Measurements from ENCODE around the gene SLC1A5.

SLC1A5 gene

DNA sequence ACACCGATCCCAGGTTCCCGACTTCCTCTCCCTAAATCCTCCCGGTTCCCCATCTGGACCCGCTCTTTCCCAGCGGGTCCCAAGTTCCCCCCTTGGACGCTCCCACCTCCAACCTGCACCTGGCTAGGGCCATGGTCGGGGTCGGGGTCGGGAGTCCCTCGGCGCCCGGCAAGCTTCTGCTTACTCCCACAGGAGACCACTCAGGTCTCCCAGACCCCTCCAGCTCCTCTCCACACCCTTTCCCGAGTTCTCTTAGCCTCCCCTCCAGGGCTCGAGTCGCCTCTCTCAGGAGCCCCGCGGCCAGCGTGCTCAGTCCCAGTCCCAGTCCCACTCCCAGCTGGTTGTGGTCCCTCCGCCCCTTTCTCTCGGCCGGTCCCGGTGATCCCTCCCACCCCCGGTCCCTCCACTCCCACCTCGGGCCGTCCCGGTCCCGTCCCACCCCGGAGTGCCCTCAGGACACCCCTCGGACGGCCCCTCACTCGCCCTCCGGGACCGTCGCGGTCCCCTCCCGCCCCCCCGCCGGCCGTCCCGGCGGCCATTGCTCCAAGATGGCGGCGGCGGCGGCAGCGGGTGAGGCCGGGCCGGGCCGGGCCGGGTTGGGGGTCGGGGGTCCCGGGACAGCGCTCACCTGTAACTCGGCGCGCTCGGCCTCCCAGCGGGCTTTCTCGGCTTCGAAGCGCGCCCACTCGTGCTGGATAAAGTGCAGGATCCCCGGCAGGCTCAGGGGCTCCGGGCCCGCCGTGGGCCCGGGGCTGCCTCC lies 42.7 kb downstream of the SLC1A5 start, which contains the start of gene FKRP (continued):
- TF ChIP-seq, protein P1, sequence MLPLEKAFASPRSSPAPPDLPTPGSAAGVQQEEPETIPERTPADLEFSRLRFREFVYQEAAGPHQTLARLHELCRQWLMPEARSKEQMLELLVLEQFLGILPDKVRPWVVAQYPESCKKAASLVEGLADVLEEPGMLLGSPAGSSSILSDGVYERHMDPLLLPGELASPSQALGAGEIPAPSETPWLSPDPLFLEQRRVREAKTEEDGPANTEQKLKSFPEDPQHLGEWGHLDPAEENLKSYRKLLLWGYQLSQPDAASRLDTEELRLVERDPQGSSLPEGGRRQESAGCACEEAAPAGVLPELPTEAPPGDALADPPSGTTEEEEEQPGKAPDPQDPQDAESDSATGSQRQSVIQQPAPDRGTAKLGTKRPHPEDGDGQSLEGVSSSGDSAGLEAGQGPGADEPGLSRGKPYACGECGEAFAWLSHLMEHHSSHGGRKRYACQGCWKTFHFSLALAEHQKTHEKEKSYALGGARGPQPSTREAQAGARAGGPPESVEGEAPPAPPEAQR (tag by site-specific recombination; IDR thresholded peaks at IDR 0.05), result no peak
- TF ChIP-seq, protein P2, sequence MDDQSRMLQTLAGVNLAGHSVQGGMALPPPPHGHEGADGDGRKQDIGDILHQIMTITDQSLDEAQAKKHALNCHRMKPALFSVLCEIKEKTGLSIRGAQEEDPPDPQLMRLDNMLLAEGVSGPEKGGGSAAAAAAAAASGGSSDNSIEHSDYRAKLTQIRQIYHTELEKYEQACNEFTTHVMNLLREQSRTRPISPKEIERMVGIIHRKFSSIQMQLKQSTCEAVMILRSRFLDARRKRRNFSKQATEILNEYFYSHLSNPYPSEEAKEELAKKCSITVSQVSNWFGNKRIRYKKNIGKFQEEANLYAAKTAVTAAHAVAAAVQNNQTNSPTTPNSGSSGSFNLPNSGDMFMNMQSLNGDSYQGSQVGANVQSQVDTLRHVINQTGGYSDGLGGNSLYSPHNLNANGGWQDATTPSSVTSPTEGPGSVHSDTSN (CRISPR knock-in tag; IDR thresholded peaks at IDR 0.05), result no peak
- TF ChIP-seq ZNF335 (tag by site-specific recombination; conservative IDR thresholded peaks at IDR 0.05), result peak; percentile 88
- TF ChIP-seq ZNF776 (tag by site-specific recombination; IDR thresholded peaks at IDR 0.05; ENCODE audit: borderline replicate concordance), result no peak
- TF ChIP-seq ZFP37 (tag by site-specific recombination; IDR thresholded peaks at IDR 0.05), result no peak
- no peak for TF ChIP-seq ZBTB17 (tag by site-specific recombination; IDR thresholded peaks at IDR 0.05)
- TF ChIP-seq ZEB2 (tag by site-specific recombination; IDR thresholded peaks at IDR 0.05), result no peak
- peak; percentile 67 for TF ChIP-seq ZSCAN30 (tag by site-specific recombination; IDR thresholded peaks at IDR 0.05)
- TF ChIP-seq KLF10 (tag by site-specific recombination; IDR thresholded peaks at IDR 0.05), result no peak; the same call in 1 of the 2 replicates
- TF ChIP-seq, protein P3, sequence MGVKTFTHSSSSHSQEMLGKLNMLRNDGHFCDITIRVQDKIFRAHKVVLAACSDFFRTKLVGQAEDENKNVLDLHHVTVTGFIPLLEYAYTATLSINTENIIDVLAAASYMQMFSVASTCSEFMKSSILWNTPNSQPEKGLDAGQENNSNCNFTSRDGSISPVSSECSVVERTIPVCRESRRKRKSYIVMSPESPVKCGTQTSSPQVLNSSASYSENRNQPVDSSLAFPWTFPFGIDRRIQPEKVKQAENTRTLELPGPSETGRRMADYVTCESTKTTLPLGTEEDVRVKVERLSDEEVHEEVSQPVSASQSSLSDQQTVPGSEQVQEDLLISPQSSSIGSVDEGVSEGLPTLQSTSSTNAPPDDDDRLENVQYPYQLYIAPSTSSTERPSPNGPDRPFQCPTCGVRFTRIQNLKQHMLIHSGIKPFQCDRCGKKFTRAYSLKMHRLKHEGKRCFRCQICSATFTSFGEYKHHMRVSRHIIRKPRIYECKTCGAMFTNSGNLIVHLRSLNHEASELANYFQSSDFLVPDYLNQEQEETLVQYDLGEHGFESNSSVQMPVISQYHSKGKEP (tag by site-specific recombination; IDR thresholded peaks at IDR 0.05), result 0 out of 2 replicates have a peak, but pooled peaks have one; percentile 26
- TF ChIP-seq ZNF596 (tag by site-specific recombination; IDR thresholded peaks at IDR 0.05), result 0 out of 2 replicates have a peak, but pooled peaks have one; percentile 13
- TF ChIP-seq YY2 (tag by site-specific recombination; IDR thresholded peaks at IDR 0.05), result no peak
- peak; percentile 84 for TF ChIP-seq ZNF76 (tag by site-specific recombination; IDR thresholded peaks at IDR 0.05; ENCODE audit: borderline replicate concordance, low read depth)
- TF ChIP-seq ZNF555 (tag by site-specific recombination; conservative IDR thresholded peaks at IDR 0.05), result no peak
- peak; percentile 51 for TF ChIP-seq SP2 (tag by site-specific recombination; IDR thresholded peaks at IDR 0.05)
- TF ChIP-seq, protein P4, sequence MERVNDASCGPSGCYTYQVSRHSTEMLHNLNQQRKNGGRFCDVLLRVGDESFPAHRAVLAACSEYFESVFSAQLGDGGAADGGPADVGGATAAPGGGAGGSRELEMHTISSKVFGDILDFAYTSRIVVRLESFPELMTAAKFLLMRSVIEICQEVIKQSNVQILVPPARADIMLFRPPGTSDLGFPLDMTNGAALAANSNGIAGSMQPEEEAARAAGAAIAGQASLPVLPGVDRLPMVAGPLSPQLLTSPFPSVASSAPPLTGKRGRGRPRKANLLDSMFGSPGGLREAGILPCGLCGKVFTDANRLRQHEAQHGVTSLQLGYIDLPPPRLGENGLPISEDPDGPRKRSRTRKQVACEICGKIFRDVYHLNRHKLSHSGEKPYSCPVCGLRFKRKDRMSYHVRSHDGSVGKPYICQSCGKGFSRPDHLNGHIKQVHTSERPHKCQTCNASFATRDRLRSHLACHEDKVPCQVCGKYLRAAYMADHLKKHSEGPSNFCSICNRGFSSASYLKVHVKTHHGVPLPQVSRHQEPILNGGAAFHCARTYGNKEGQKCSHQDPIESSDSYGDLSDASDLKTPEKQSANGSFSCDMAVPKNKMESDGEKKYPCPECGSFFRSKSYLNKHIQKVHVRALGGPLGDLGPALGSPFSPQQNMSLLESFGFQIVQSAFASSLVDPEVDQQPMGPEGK (tag by site-specific recombination; IDR thresholded peaks at IDR 0.05), result peak; percentile 81
- 0 out of 2 replicates have a peak, but pooled peaks have one; percentile 17 for TF ChIP-seq ZNF677 (tag by site-specific recombination; IDR thresholded peaks at IDR 0.05)
- TF ChIP-seq, protein P5, sequence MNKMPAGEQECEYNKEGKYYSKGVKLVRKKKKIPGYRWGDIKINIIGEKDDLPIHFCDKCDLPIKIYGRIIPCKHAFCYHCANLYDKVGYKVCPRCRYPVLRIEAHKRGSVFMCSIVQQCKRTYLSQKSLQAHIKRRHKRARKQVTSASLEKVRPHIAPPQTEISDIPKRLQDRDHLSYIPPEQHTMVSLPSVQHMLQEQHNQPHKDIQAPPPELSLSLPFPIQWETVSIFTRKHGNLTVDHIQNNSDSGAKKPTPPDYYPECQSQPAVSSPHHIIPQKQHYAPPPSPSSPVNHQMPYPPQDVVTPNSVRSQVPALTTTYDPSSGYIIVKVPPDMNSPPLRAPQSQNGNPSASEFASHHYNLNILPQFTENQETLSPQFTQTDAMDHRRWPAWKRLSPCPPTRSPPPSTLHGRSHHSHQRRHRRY (tag by site-specific recombination; IDR thresholded peaks at IDR 0.05), result no peak
- 0 out of 2 replicates have a peak, but pooled peaks have one; percentile 15 for TF ChIP-seq ZNF561 (tag by site-specific recombination; IDR thresholded peaks at IDR 0.05; ENCODE audit: borderline replicate concordance)
- TF ChIP-seq, protein P6, sequence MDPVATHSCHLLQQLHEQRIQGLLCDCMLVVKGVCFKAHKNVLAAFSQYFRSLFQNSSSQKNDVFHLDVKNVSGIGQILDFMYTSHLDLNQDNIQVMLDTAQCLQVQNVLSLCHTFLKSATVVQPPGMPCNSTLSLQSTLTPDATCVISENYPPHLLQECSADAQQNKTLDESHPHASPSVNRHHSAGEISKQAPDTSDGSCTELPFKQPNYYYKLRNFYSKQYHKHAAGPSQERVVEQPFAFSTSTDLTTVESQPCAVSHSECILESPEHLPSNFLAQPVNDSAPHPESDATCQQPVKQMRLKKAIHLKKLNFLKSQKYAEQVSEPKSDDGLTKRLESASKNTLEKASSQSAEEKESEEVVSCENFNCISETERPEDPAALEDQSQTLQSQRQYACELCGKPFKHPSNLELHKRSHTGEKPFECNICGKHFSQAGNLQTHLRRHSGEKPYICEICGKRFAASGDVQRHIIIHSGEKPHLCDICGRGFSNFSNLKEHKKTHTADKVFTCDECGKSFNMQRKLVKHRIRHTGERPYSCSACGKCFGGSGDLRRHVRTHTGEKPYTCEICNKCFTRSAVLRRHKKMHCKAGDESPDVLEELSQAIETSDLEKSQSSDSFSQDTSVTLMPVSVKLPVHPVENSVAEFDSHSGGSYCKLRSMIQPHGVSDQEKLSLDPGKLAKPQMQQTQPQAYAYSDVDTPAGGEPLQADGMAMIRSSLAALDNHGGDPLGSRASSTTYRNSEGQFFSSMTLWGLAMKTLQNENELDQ (tag by site-specific recombination; IDR thresholded peaks at IDR 0.05; ENCODE audit: low read depth), result no peak
- peak; percentile 42; the same call in 1 of the 2 replicates for TF ChIP-seq ZBTB20 (tag by site-specific recombination; IDR thresholded peaks at IDR 0.05)
- TF ChIP-seq, protein P7, sequence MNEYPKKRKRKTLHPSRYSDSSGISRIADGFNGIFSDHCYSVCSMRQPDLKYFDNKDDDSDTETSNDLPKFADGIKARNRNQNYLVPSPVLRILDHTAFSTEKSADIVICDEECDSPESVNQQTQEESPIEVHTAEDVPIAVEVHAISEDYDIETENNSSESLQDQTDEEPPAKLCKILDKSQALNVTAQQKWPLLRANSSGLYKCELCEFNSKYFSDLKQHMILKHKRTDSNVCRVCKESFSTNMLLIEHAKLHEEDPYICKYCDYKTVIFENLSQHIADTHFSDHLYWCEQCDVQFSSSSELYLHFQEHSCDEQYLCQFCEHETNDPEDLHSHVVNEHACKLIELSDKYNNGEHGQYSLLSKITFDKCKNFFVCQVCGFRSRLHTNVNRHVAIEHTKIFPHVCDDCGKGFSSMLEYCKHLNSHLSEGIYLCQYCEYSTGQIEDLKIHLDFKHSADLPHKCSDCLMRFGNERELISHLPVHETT (tag by site-specific recombination; IDR thresholded peaks at IDR 0.05), result no peak
- TF ChIP-seq ZNF214 (tag by site-specific recombination; IDR thresholded peaks at IDR 0.05; ENCODE audit: borderline replicate concordance), result no peak
- no peak for TF ChIP-seq ZNF626 (tag by site-specific recombination; IDR thresholded peaks at IDR 0.05)
- no peak for TF ChIP-seq GLI2 (tag by site-specific recombination; IDR thresholded peaks at IDR 0.05; ENCODE audit: borderline replicate concordance, low read depth)
- TF ChIP-seq ZNF184 (tag by site-specific recombination; IDR thresholded peaks at IDR 0.05), result no peak

Measured in HEK293 (cell line).